Parathyroid adenoma (tissue), 2 donors: Measurements from ENCODE around the gene RNU6-1.

Experiments used
- H2AFZ ChIP-seq: fragments of 300-600 bp; sonication (generic); one replicate; pipeline ENCODE4 v1.7.0; 2017; ENCODE audit warnings: antibody characterized with exemption, mild to moderate bottlenecking
- H3K27ac ChIP-seq: fragments of 300-600 bp; sonication (generic); one replicate; pipeline ENCODE4 v1.7.0; 2017
- H3K27me3 ChIP-seq: fragments of 300-600 bp; sonication (generic); one replicate; pipeline ENCODE4 v1.7.0; 2017; ENCODE audit warnings: low read length; ENCODE audit not compliant: control insufficient read depth, insufficient read depth
- H3K36me3 ChIP-seq: fragments of 300-600 bp; sonication (generic); one replicate; pipeline ENCODE4 v1.7.0; 2017; ENCODE audit warnings: low read length; ENCODE audit not compliant: control insufficient read depth, insufficient read depth
- H3K4me1 ChIP-seq: fragments of 300-600 bp; sonication (generic); one replicate; pipeline ENCODE4 v1.7.0; 2017; ENCODE audit warnings: control low read depth
- H3K4me2 ChIP-seq: fragments of 300-600 bp; sonication (generic); one replicate; pipeline ENCODE4 v1.7.0; 2017; ENCODE audit warnings: low read length
- H3K4me3 ChIP-seq: fragments of 300-600 bp; sonication (generic); one replicate; pipeline ENCODE4 v1.7.0; 2017; ENCODE audit warnings: low read depth, low read length
- H3K79me2 ChIP-seq: fragments of 300-600 bp; sonication (generic); one replicate; pipeline ENCODE4 v1.7.0; 2017; ENCODE audit warnings: control low read depth
- H3K9ac ChIP-seq: fragments of 300-600 bp; sonication (generic); one replicate; pipeline ENCODE4 v1.7.0; 2017; ENCODE audit warnings: mild to moderate bottlenecking
- H3K9me3 ChIP-seq: fragments of 300-600 bp; sonication (generic); one replicate; pipeline ENCODE4 v1.7.0; 2017; ENCODE audit warnings: low read length; ENCODE audit not compliant: control insufficient read depth
- TF ChIP-seq, protein P1 (sequence below): fragments of 300-600 bp; sonication (generic); IDR thresholded peaks from one replicate; pipeline ENCODE4 v1.7.0; 2017; ENCODE audit warnings: antibody characterized with exemption, mild to moderate bottlenecking
- donor health status: primary hyperparathyroidism.

Gene RNU6-1

DNA sequence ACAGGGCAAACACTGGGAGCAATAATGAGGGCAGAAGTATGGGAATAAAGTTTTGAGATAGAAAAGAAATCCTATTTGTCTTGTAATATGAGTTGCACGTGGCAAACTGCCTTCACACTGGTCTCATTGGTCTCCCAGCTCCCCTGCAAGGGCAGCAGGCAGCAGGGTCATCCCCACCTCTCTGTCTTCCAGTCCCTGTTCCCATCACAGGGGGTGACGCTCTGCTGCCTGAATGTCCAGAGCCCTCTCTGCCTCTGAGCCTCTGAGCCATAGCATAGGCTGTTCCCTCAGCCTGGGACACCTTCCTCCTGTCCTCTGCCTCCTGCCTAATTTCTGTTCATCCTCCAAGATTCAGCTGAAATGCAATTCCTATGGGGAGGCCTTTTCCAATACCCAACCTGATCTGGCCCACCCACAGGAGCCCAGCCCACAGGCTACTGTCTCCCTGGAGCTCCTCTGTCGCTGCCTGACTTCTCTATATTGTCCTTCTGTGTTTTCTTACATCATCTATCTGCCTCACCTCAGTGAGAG lies 26.7 kb downstream of the RNU6-1 start:
- Histone ChIP-seq H3K9me3 (no peaks in the 10 kb centered on the region), H3K4me2 (no peak overlapping the region), H3K9ac (no peak overlapping the region), H3K4me1 (no peaks in the 10 kb centered on the region), H3K79me2 (no peaks in the 10 kb centered on the region), H3K36me3 (no peaks in the 10 kb centered on the region), H3K4me3 (no peak overlapping the region), H2AFZ (no peak overlapping the region), H3K27ac (no peak overlapping the region), H3K27me3 (no peaks in the 10 kb centered on the region)
- TF ChIP-seq, protein P1, sequence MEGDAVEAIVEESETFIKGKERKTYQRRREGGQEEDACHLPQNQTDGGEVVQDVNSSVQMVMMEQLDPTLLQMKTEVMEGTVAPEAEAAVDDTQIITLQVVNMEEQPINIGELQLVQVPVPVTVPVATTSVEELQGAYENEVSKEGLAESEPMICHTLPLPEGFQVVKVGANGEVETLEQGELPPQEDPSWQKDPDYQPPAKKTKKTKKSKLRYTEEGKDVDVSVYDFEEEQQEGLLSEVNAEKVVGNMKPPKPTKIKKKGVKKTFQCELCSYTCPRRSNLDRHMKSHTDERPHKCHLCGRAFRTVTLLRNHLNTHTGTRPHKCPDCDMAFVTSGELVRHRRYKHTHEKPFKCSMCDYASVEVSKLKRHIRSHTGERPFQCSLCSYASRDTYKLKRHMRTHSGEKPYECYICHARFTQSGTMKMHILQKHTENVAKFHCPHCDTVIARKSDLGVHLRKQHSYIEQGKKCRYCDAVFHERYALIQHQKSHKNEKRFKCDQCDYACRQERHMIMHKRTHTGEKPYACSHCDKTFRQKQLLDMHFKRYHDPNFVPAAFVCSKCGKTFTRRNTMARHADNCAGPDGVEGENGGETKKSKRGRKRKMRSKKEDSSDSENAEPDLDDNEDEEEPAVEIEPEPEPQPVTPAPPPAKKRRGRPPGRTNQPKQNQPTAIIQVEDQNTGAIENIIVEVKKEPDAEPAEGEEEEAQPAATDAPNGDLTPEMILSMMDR = no peak

DNA sequence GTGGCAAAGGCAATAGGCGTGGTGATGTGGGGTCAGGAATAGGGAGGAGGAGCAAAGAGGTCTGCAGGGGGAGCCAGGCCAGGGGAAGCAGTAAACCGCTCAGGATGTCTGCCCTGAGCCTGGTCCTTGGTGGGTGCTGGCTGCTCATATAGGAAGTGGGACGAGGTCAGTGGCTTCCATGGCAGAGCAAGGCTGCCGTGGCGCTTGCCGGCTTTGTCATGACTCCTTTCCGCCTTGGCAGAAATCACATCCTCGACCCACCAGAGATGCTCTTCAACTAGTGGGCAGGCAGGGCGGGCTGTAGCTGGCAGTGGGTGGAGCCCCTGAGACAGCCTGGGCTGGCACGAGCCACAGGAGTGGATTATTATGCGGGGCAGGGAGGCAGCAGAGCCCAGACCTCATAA lies 27.6 kb downstream of the RNU6-1 start:
- no peaks in the 10 kb centered on the region for H3K27me3 ChIP-seq
- TF ChIP-seq, protein P1 = no peak
- H3K36me3 ChIP-seq = no peaks in the 10 kb centered on the region
- no peaks in the 10 kb centered on the region for H3K9me3 ChIP-seq
- no peak overlapping the region for H3K4me2 ChIP-seq
- no peak overlapping the region for H3K9ac ChIP-seq
- no peak overlapping the region for H3K4me3 ChIP-seq
- H2AFZ ChIP-seq = no peak overlapping the region
- no peaks in the 10 kb centered on the region for H3K4me1 ChIP-seq
- no peaks in the 10 kb centered on the region for H3K79me2 ChIP-seq
- no peak overlapping the region for H3K27ac ChIP-seq

DNA sequence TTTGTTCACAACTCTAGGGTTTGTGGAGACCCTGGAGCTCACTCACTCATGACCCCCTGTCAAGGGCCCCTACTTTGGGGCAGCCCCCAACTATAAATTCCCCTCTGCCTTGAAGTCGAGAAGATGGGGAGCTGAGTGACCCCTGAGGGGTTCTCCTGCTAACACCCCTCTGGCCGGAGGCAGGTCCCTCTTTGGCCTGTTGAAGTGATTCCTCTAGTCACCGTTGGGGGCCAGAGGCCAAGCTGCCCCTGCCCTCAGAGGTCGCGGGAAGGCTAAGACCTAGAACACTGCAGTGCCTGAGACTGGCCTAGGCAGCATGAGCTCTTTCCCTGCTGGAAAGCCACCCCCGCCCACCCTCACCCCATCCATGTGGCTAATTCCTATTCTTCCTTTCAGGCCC lies 30.0 kb downstream of the RNU6-1 start:
- Histone ChIP-seq H3K36me3 (no peaks in the 10 kb centered on the region), H3K9me3 (no peaks in the 10 kb centered on the region), H3K4me1 (peaks cover 5% of the 10 kb centered on the region), H3K4me3 (no peak overlapping the region), H3K9ac (no peak overlapping the region), H3K27me3 (no peaks in the 10 kb centered on the region), H3K79me2 (no peaks in the 10 kb centered on the region), H3K27ac (no peak overlapping the region), H3K4me2 (no peak overlapping the region), H2AFZ (no peak overlapping the region)
- TF ChIP-seq, protein P1 = no peak

DNA sequence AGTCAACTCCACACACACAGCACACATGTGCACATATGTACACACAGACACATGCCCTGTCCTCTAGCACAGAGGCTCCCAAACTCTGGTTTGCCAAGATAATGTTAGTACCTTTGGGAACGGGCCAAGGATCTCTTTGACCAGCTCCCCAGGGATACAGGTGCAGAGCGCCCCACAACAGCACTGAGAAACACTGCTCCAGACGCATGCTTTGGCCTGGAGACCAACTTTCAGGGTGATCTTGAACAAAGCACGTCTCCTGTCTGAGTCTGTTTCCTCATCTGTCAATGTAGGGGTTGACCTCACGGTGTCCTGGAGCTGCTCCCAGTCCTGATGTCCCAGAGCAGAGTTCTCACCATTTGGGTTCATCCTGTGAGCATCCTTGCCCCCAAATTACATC lies 30.4 kb downstream of the RNU6-1 start:
- TF ChIP-seq, protein P1 = no peak
- Histone ChIP-seq H3K9me3 (no peaks in the 10 kb centered on the region), H3K27ac (no peak overlapping the region), H3K4me1 (peaks cover 9% of the 10 kb centered on the region), H3K27me3 (no peaks in the 10 kb centered on the region), H2AFZ (no peak overlapping the region), H3K36me3 (no peaks in the 10 kb centered on the region), H3K9ac (no peak overlapping the region), H3K79me2 (no peaks in the 10 kb centered on the region), H3K4me3 (no peak overlapping the region), H3K4me2 (no peak overlapping the region)

DNA sequence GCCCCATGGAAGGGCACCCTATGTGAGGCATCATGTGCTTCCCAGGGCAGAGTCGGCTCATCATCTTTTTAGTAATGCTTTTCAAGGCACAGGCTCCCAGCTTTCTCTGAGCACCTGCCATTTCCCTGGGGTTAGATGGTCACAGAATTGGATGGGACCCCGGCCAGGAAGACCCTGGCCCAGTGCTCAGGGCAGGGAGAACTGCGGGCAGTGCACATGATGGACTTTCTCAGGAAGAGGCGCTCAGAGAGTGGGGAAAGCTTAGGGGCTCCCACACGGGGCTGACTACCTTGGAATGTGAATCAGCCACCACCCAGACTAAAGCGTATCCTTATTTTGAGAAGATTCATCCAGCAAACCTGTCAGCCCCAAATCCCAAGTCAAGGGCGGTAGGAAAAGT lies 31.0 kb downstream of the RNU6-1 start:
- Histone ChIP-seq H3K9me3 (no peaks in the 10 kb centered on the region), H3K4me1 (peaks cover 15% of the 10 kb centered on the region), H3K27ac (no peak overlapping the region), H3K4me3 (no peak overlapping the region), H3K27me3 (no peaks in the 10 kb centered on the region), H2AFZ (no peak overlapping the region), H3K36me3 (no peaks in the 10 kb centered on the region), H3K9ac (no peak overlapping the region), H3K4me2 (no peak overlapping the region), H3K79me2 (no peaks in the 10 kb centered on the region)
- TF ChIP-seq, protein P1 = no peak
